RWPE2 (cell line): Measurements from ENCODE around the gene SAP30L.

Experiments
- ATAC-seq: fragments of 200-7000 bp; cut with Tn5 transposase; 3 replicates; pipeline ENCODE4 v1.9.1; 2021; ENCODE audit warnings: low read depth
- DNase-seq: peaks from one replicate; pipeline ENCODE4 v3.0.0-alpha.2; 2020; ENCODE audit warnings: low spot score
- H3K27ac ChIP-seq: fragments of 450-650 bp; 2 replicates; pipeline ENCODE4 v1.5.1; 2017; ENCODE audit warnings: mild to moderate bottlenecking; ENCODE audit not compliant: poor library complexity, severe bottlenecking
- H3K27me3 ChIP-seq: fragments of 250-450 bp; sonication (Bioruptor Pico); 2 replicates; pipeline ENCODE4 v1.5.1; 2021; ENCODE audit warnings: mild to moderate bottlenecking, moderate library complexity; ENCODE audit not compliant: insufficient read depth, poor library complexity, severe bottlenecking
- H3K36me3 ChIP-seq: fragments of 250-450 bp; sonication (Bioruptor Pico); 2 replicates; pipeline ENCODE4 v1.5.1; 2020; ENCODE audit warnings: low read depth, mild to moderate bottlenecking, moderate library complexity
- H3K4me1 ChIP-seq: fragments of 250-450 bp; sonication (Bioruptor Pico); 2 replicates; pipeline ENCODE4 v1.5.1; 2021; ENCODE audit warnings: mild to moderate bottlenecking, moderate library complexity; ENCODE audit not compliant: insufficient read depth, poor library complexity, severe bottlenecking
- H3K4me3 ChIP-seq: fragments of 250-450 bp; sonication (Bioruptor Pico); 2 replicates; pipeline ENCODE4 v1.5.1; 2021; ENCODE audit warnings: mild to moderate bottlenecking, moderate library complexity; ENCODE audit not compliant: severe bottlenecking
- H3K9me3 ChIP-seq: fragments of 250-450 bp; sonication (Bioruptor Pico); 2 replicates; pipeline ENCODE4 v1.5.1; 2021; ENCODE audit warnings: mild to moderate bottlenecking, moderate library complexity; ENCODE audit not compliant: severe bottlenecking
- TF ChIP-seq, protein P1 (sequence below): fragments of 450-650 bp; IDR thresholded peaks from one replicate; pipeline ENCODE4 v1.5.1; 2017; ENCODE audit warnings: mild to moderate bottlenecking, moderate library complexity; ENCODE audit not compliant: poor library complexity, severe bottlenecking

Gene SAP30L

GRCh38 chr5:154446195-154447088, 645 bp downstream of the SAP30L start:
- DNase-seq (peak; percentile 82), ATAC-seq (peak; percentile 44)
- H3K9me3 ChIP-seq = no peaks in the 10 kb centered on the region
- H3K4me3 ChIP-seq = peak overlapping the region; percentile 79
- peaks cover 27% of the 10 kb centered on the region for H3K36me3 ChIP-seq
- H3K4me1 ChIP-seq = peaks cover 22% of the 10 kb centered on the region
- no peaks in the 10 kb centered on the region for H3K27me3 ChIP-seq
- TF ChIP-seq, protein P1, sequence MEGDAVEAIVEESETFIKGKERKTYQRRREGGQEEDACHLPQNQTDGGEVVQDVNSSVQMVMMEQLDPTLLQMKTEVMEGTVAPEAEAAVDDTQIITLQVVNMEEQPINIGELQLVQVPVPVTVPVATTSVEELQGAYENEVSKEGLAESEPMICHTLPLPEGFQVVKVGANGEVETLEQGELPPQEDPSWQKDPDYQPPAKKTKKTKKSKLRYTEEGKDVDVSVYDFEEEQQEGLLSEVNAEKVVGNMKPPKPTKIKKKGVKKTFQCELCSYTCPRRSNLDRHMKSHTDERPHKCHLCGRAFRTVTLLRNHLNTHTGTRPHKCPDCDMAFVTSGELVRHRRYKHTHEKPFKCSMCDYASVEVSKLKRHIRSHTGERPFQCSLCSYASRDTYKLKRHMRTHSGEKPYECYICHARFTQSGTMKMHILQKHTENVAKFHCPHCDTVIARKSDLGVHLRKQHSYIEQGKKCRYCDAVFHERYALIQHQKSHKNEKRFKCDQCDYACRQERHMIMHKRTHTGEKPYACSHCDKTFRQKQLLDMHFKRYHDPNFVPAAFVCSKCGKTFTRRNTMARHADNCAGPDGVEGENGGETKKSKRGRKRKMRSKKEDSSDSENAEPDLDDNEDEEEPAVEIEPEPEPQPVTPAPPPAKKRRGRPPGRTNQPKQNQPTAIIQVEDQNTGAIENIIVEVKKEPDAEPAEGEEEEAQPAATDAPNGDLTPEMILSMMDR = no peak
- H3K27ac ChIP-seq = peak overlapping the region; percentile 46

GRCh38 chr5:154447089-154447725, 1.4 kb downstream of the SAP30L start:
- Histone ChIP-seq H3K36me3 (peaks cover 24% of the 10 kb centered on the region), H3K4me1 (peaks cover 22% of the 10 kb centered on the region), H3K9me3 (no peaks in the 10 kb centered on the region), H3K27ac (peak overlapping the region; percentile 46), H3K27me3 (no peaks in the 10 kb centered on the region), H3K4me3 (peak overlapping the region; percentile 79)
- DNase-seq = no peak
- ATAC-seq = peak; percentile 0; the same call in 1 of the 3 replicates
- TF ChIP-seq, protein P1 = no peak

DNA sequence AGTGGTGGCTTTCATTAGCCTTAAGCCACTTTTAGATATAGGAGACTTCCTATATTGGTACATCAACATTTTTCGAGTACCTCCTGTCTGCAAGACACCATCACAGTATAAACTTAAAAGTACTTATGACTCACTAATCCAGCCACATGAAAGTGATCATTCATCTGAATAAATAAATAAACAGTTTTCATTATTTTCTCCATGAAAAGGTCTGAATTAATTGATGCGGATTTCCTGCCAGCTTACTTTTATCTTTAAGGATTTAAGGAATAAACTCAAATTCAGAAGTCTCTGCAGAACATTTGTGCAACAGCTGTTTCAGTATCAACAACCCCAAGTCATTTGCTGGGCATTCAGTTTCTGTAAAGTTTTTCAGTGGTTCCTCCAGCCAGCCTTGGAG, 4.0 kb downstream of the SAP30L start:
- TF ChIP-seq, protein P1 = no peak
- Histone ChIP-seq H3K9me3 (no peaks in the 10 kb centered on the region), H3K36me3 (peaks cover 29% of the 10 kb centered on the region), H3K27me3 (no peaks in the 10 kb centered on the region), H3K4me3 (no peak overlapping the region), H3K27ac (no peak overlapping the region), H3K4me1 (peaks cover 3% of the 10 kb centered on the region)
- DNase-seq (no peak), ATAC-seq (no peak)

DNA sequence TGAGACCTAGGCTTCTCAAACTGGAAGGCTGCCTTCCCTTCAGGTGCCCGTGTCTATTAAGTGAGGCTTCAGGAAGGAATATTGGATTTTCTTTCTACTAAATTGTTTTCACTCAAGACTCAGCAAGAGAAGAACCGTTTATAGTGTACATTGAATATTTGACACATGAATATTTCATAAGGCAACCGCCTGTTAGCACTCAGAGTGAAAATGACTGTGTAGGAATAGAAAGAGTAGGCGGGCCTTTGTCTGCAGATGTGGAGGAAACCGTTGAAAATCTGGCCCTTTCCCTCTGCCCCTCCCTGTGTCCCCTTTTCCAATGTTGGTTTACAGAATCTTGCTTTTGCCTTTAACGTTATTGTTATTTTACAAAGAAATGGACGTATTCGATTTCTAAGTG, 6.2 kb downstream of the SAP30L start:
- Histone ChIP-seq H3K4me3 (no peak overlapping the region), H3K27me3 (no peaks in the 10 kb centered on the region), H3K9me3 (no peaks in the 10 kb centered on the region), H3K4me1 (peaks cover 3% of the 10 kb centered on the region), H3K36me3 (peaks cover 51% of the 10 kb centered on the region), H3K27ac (no peak overlapping the region)
- DNase-seq (no peak), ATAC-seq (no peak)
- TF ChIP-seq, protein P1 = no peak
